ENCODE results near the gene CENPN. TPM values are rescaled to one million over a fixed set of nuclear protein-coding genes. Genes with fewer than 3 reads are reported as not detected.

Gene CENPN
- total RNA-seq, 1 experiment from 2014 or later: 76.7 TPM

DNA sequence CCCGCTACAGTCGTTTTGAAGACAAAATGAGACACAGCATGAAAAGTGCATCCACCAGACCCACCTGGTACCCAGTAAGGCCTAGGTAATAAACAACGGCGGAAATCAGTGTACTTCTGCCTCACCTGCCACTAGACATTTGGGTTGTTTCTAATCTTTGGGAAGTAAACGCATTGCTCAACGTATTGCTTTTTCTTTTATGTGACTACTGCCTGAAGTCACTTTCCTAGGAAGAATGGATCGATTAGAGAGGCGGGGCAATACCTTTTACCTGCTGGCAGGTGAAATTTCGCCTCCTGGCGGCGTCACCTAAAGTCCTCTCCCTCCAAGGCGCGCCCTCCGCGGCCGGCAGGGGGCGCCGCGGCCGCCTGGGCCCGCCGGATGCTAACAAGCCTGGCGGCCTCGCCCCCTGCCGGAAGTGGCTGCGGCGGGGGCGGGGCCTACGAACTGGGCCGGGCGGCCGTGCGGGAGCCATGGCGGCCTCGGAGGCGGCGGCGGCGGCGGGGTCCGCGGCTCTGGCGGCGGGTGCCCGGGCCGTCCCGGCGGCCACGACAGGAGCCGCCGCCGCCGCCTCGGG lies 28.5 kb downstream of the CENPN start, which contains the start of gene ATMIN:
Gene ATMIN, plus strand, starts transcription at position 445 of the 577 bp plus-strand sequence. Its CDS starts 29 bp downstream, at position 474.
- peak; percentile 95 for ATAC-seq
- ChIA-PET POLR2A (no interaction called here), CTCF (interaction anchor here (0.6 to 2.9 kb wide), 31 partner anchors 9 to 703 kb away, joined by 3 to 29 read pairs (median 4); partner anchors contain the start of genes C16orf46, CENPN and CMC2), RAD21 (ENCODE audit: low non-redundant PET in 1 of 2, low total read pairs in 2 of 2, uncharacterized antibody in 2 of 2, unreplicated experiment in 2 of 2) (interaction anchor here in 1 of 2 experiments (0.6 to 1.8 kb wide), 2 partner anchors 109 to 707 kb away, joined by 3 read pairs; no protein-coding TSS in a partner anchor)
- Histone ChIP-seq H3K79me2 (ENCODE audit: insufficient read depth, low read length) (peaks cover 42% of the 10 kb centered on the region), H3K9me3 (ENCODE audit: control insufficient read depth in 1 of 2, insufficient read depth in 1 of 2, low read depth in 1 of 2, low read length in 2 of 2) (no peaks in the 10 kb centered on the region), H3K27me3 (ENCODE audit: insufficient read depth, low read length) (no peaks in the 10 kb centered on the region), H3K9ac (ENCODE audit: low read length) (peak within 1 kb of the TSS; percentile 63), H4K20me1 (ENCODE audit: insufficient read depth) (no peaks in the 10 kb centered on the region), H2AFZ (ENCODE audit: low read depth, low read length, poor library complexity, severe bottlenecking) (no peak within 1 kb of the TSS), H3K27ac (ENCODE audit: low read depth, low read length) (peak within 1 kb of the TSS; percentile 79), H3K4me2 (ENCODE audit: low read length) (peak within 1 kb of the TSS; percentile 86), H3K9me2 (ENCODE audit: insufficient read depth) (no peaks in the 10 kb centered on the region), H3K4me1 (ENCODE audit: control insufficient read depth in 1 of 2, insufficient read depth in 2 of 2, low read length in 2 of 2) (peaks cover 10 to 14% of the 10 kb centered on the region in 2 experiments; a peak in 3 of 4 replicates), H3K4me3 (replicated peaks in 1 of 2; ENCODE audit: low read depth in 1 of 2, low read length in 2 of 2) (peak within 1 kb of the TSS; percentile 66 to 73), H3K36me3 (ENCODE audit: control insufficient read depth in 1 of 2, insufficient read depth in 2 of 2, low read length in 2 of 2) (peaks cover 3 to 6% of the 10 kb centered on the region in 2 experiments; a peak in 2 of 4 replicates)
- intact Hi-C loops (cut with micrococcal nuclease): loop anchor here (1.0 to 10.0 kb wide), 6 partner anchors 28 to 699 kb away; partner anchors contain the start of genes C16orf46 and CENPN
- no TSS peak for BruUV-seq (replicated peaks)
- peak; percentile 92 for DNase-seq (ENCODE audit: low read depth, low spot score)
- TF ChIP-seq, protein P1, sequence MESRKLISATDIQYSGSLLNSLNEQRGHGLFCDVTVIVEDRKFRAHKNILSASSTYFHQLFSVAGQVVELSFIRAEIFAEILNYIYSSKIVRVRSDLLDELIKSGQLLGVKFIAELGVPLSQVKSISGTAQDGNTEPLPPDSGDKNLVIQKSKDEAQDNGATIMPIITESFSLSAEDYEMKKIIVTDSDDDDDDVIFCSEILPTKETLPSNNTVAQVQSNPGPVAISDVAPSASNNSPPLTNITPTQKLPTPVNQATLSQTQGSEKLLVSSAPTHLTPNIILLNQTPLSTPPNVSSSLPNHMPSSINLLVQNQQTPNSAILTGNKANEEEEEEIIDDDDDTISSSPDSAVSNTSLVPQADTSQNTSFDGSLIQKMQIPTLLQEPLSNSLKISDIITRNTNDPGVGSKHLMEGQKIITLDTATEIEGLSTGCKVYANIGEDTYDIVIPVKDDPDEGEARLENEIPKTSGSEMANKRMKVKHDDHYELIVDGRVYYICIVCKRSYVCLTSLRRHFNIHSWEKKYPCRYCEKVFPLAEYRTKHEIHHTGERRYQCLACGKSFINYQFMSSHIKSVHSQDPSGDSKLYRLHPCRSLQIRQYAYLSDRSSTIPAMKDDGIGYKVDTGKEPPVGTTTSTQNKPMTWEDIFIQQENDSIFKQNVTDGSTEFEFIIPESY (IDR thresholded peaks at IDR 0.05; ENCODE audit: extremely low read depth, insufficient replicate concordance, low read length): peak; percentile 47
- TF ChIP-seq JUND (IDR thresholded peaks at IDR 0.05) (no peak), ZNF274 (IDR thresholded peaks at IDR 0.05; ENCODE audit: low read depth, low read length) (no peak), TCF7L2 (IDR thresholded peaks at IDR 0.05; ENCODE audit: borderline replicate concordance, extremely low read depth, insufficient read depth, insufficient read length) (no peak), CEBPB (IDR thresholded peaks at IDR 0.05; ENCODE audit: low read depth) (0 out of 2 replicates have a peak, but pooled peaks have one; percentile 38), ATF3 (IDR thresholded peaks at IDR 0.05) (no peak), FOSL1 (IDR thresholded peaks at IDR 0.05; ENCODE audit: low read depth) (no peak), ELF1 (IDR thresholded peaks at IDR 0.05; ENCODE audit: borderline replicate concordance, low read depth) (no peak; the same call in 1 of the 2 replicates), RAD21 (IDR thresholded peaks at IDR 0.05; ENCODE audit: low read depth) (peak; percentile 91), SRF (IDR thresholded peaks at IDR 0.05; ENCODE audit: low read depth) (peak; percentile 58), YY1 (IDR thresholded peaks at IDR 0.05; ENCODE audit: extremely low read depth, insufficient replicate concordance, low read depth, low read length) (peak; percentile 91), POLR2AphosphoS5 (IDR thresholded peaks at IDR 0.05; ENCODE audit: low read depth, low read length) (peak; percentile 77), EZH2 (IDR thresholded peaks at IDR 0.05) (no peak), CBX3 (IDR thresholded peaks at IDR 0.05; ENCODE audit: low read depth) (peak; percentile 69), ZFX (IDR thresholded peaks at IDR 0.05) (no peak), CTCF (IDR thresholded peaks at IDR 0.05 in 2 of 3, conservative IDR thresholded peaks at IDR 0.05 in 1 of 3; ENCODE audit: borderline replicate concordance in 1 of 3, insufficient read depth in 1 of 3, low read depth in 2 of 3, low read length in 2 of 3) (peak; percentile 99 to 100 (median 100))
- TF ChIP-seq, protein P2, sequence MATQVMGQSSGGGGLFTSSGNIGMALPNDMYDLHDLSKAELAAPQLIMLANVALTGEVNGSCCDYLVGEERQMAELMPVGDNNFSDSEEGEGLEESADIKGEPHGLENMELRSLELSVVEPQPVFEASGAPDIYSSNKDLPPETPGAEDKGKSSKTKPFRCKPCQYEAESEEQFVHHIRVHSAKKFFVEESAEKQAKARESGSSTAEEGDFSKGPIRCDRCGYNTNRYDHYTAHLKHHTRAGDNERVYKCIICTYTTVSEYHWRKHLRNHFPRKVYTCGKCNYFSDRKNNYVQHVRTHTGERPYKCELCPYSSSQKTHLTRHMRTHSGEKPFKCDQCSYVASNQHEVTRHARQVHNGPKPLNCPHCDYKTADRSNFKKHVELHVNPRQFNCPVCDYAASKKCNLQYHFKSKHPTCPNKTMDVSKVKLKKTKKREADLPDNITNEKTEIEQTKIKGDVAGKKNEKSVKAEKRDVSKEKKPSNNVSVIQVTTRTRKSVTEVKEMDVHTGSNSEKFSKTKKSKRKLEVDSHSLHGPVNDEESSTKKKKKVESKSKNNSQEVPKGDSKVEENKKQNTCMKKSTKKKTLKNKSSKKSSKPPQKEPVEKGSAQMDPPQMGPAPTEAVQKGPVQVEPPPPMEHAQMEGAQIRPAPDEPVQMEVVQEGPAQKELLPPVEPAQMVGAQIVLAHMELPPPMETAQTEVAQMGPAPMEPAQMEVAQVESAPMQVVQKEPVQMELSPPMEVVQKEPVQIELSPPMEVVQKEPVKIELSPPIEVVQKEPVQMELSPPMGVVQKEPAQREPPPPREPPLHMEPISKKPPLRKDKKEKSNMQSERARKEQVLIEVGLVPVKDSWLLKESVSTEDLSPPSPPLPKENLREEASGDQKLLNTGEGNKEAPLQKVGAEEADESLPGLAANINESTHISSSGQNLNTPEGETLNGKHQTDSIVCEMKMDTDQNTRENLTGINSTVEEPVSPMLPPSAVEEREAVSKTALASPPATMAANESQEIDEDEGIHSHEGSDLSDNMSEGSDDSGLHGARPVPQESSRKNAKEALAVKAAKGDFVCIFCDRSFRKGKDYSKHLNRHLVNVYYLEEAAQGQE (IDR thresholded peaks at IDR 0.05; ENCODE audit: low read depth): no peak
- TF ChIP-seq, protein P3, sequence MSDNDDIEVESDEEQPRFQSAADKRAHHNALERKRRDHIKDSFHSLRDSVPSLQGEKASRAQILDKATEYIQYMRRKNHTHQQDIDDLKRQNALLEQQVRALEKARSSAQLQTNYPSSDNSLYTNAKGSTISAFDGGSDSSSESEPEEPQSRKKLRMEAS (IDR thresholded peaks at IDR 0.05): no peak
